ENCODE data around the gene ACTN1.

GRCh38 chr14:68932686-68933085 lies 46.4 kb downstream of the ACTN1 start:
- TF ChIP-seq POLR2AphosphoS5 (IDR thresholded peaks at IDR 0.05; ENCODE audit: low read depth) (no peak), CTCF (conservative IDR thresholded peaks at IDR 0.05; ENCODE audit: low read depth in 2 of 2) (no peak), EZH2phosphoT487 (IDR thresholded peaks at IDR 0.05; ENCODE audit: unreplicated experiment) (no peak), CREB1 (CRISPR knock-in tag; IDR thresholded peaks at IDR 0.05; ENCODE audit: low read depth) (no peak), REST (IDR thresholded peaks at IDR 0.05; ENCODE audit: unreplicated experiment) (no peak)
